Right lobe of liver (tissue), 6 donors: ENCODE measurements around the gene TIMM23B. TPM values are rescaled to one million over a fixed set of nuclear protein-coding genes. Genes with fewer than 3 reads are reported as not detected.
"Not testable (repeated sequence)": the region's sequence is repeated elsewhere in the genome, so short reads cannot be mapped to it uniquely, and the experiment has no call there.

ENCODE experiments used
- ATAC-seq, 4 donors: fragments of 200-7000 bp; cut with Tn5 transposase; one replicate each; pipeline ENCODE4 v1.9.1; 2020; ENCODE audit warnings: mild to moderate bottlenecking in 4 of 4, moderate library complexity in 4 of 4
- DNase-seq, 3 donors: peaks; one replicate each; pipeline ENCODE4 v3.0.0-alpha.2; 2020
- H3K27ac ChIP-seq, 3 donors: fragments of 200-600 bp; one replicate each; pipeline ENCODE4 v1.8.0; 2022
- H3K27me3 ChIP-seq, 2 donors: fragments of 200-600 bp; one replicate each; pipeline ENCODE4 v1.8.0; 2022
- H3K36me3 ChIP-seq, 4 donors: fragments of 200-600 bp; sonication (generic) in 1 of 4; one replicate each; pipeline versions ENCODE4 v1.5.1 to v1.8.0; 2017 to 2022; ENCODE audit warnings: control low read depth in 1 of 4
- H3K4me1 ChIP-seq, 4 donors: fragments of 200-600 bp; sonication (generic) in 1 of 4; one replicate each; pipeline versions ENCODE4 v1.5.1 to v1.8.0; 2017 to 2022; ENCODE audit warnings: control low read depth in 1 of 4
- H3K4me3 ChIP-seq, 3 donors: fragments of 200-600 bp; one replicate each; pipeline ENCODE4 v1.8.0; 2022
- H3K9me3 ChIP-seq, 4 donors: fragments of 200-600 bp; sonication (generic) in 1 of 4; one replicate each; pipeline versions ENCODE4 v1.5.1 to v1.8.0; 2017 to 2022; ENCODE audit warnings: control low read depth in 1 of 4
- WGBS: methylation state at CpG from one replicate; pipeline ENCODE4 v1.1.6; 2018; ENCODE audit warnings: low coverage, low lambda C conversion rate; ENCODE audit not compliant: insufficient coverage; ENCODE audit errors: missing lambda C conversion rate; 5-methylcytosine and 5-hydroxymethylcytosine counted together
- intact Hi-C, 2 donors: fragments of 100-400 bp; cut with DNase I; formaldehyde crosslinking; loops; one replicate each; pipeline versions ENCODE4 v1.11.2 to v1.14.1; 2022
- total RNA-seq, 6 experiments: library from RNA; depleted of rRNA in 2 of 6; stranded (reverse); fragments of >200 nt in 2 of 6; fragmentation: NEBNext Ultra II Directional in 3 of 6; extraction: Animal tissue kit (Norgen Biotek cat#: 25700) in 3 of 6; gene quantifications; one replicate each; pipeline versions ENCODE4 v1.1.0 to v1.2.4, GENCODE V29; 2016 to 2023
- donor health status: DM: no; HTN: yes; CAD: no.
- donor health status: DM: no; HTN: no; CAD: no.
- donor health status: DM: no; HTN: no; CAD: no.
- donor health status: DM: no; HTN: yes; CAD: no.
- donor health status: DM: no; HTN: yes; CAD: no.

Gene TIMM23B
- total RNA-seq, 6 experiments from 2014 or later, result 5.5 to 11.2 (median 9.7) TPM

- H3K27ac ChIP-seq, DNase-seq, H3K9me3 ChIP-seq, H3K36me3 ChIP-seq, H3K4me3 ChIP-seq, ATAC-seq, H3K27me3 ChIP-seq, intact Hi-C loops, H3K4me1 ChIP-seq: not testable (repeated sequence)
- WGBS, result 82% methylated on average over 2 of the region's 3 CpGs
Observed at GRCh38 chr10:49987207-49987606, 45.4 kb downstream of the TIMM23B start.

DNA sequence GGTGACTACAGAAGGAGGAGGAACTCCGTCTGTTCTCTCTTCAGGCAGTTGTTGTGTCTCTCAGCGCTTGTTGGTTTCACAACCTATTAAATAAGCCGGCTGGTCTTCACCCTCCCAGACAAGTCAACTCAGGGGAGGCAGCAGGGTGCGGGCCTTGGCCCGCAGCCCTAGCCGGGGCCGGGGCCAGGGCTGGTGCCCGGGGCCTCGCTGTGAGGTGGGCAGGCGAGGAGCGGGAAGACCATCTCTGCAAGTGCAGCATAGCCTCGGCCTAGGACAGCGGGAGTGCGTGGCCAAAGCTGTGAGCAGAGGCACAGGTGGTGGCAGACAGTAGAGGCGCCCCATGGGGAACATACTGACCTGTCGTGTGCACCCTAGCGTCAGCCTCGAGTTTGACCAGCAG, 46.5 kb downstream of the TIMM23B start, which contains the start of gene AGAP6:
TSS of gene AGAP6 (plus strand) at position 31 of the 400 bp plus-strand sequence. CDS start at position 341, 310 bp downstream.
- H3K27ac ChIP-seq, intact Hi-C loops, H3K4me3 ChIP-seq, DNase-seq, H3K9me3 ChIP-seq, H3K4me1 ChIP-seq, H3K36me3 ChIP-seq, H3K27me3 ChIP-seq, ATAC-seq: not testable (repeated sequence)
- 80% methylated on average over 1 of the region's 18 CpGs for WGBS

DNA sequence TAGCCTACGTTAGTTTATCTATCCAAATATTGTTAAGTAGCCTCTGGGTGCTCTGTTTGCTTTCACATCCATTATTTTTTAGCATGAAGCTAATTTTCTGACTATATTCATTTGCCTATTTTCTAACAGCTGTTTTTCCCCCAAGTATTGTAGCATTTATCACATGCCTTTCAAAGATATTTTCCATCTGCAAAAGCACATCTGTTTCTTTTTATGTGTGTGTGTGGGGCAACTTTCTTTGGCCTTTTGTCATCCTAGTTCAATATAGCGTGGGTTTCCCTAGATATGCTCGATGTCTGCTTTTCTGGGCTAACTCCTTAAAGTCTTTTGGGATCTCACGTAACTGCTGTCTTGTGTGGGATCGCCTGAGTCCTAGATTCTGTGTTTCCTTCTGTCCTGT, 53.5 kb downstream of the TIMM23B start:
- ATAC-seq, intact Hi-C loops, H3K4me3 ChIP-seq, H3K9me3 ChIP-seq, H3K4me1 ChIP-seq, H3K27ac ChIP-seq, H3K36me3 ChIP-seq, DNase-seq, H3K27me3 ChIP-seq: not testable (repeated sequence)
- WGBS, result 82% methylated on average over 4 of the region's 5 CpGs

DNA sequence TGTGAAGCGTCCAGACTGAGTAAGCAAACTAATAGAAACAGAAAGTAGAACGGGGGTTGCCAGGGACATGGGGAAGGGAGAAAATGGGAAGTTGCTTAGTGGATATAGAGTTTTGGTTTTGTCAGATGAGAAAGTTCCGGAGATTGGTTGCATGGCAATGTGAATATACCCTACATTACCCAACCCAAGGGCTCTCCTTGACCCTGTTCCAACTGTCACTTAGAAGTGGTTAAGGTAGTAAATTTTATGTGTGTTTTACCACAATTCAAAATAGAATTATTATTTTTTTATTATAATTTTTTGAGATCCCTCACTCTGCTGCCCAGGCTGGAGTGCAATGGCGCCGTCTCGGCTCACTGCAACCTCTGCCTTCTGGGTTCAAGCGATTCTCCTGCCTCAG, 72.2 kb downstream of the TIMM23B start:
- DNase-seq, H3K27ac ChIP-seq, H3K4me1 ChIP-seq, H3K36me3 ChIP-seq, H3K4me3 ChIP-seq, H3K27me3 ChIP-seq, H3K9me3 ChIP-seq, intact Hi-C loops, ATAC-seq: not testable (repeated sequence)
- 58% methylated on average over 6 of the region's 7 CpGs for WGBS

- H3K36me3 ChIP-seq, intact Hi-C loops, H3K4me1 ChIP-seq, H3K27me3 ChIP-seq, H3K4me3 ChIP-seq, DNase-seq, H3K27ac ChIP-seq, ATAC-seq, H3K9me3 ChIP-seq: not testable (repeated sequence)
- 67% methylated on average over 5 of the region's 9 CpGs for WGBS
Observed at GRCh38 chr10:50015596-50016220, 73.9 kb downstream of the TIMM23B start.

DNA sequence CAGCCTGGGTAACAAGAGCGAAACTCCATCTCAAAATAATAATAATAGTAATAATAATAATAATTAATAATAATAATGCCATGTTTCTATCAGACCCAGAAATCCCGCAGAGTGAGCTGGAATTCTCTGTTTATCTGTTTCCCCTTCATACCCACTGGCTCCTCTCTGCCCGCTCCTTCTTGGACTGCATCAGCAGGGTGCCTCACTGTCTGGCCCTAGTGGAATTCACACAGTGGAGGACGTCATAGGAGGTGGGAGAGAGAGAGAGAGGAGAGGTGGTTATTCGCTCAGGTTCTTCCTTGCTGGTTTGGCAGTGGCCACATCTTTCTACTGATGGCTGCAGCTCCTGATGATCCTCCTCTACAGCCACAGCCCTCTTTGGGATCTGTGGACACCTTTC, 75.1 kb downstream of the TIMM23B start:
- ATAC-seq, H3K36me3 ChIP-seq, H3K9me3 ChIP-seq, intact Hi-C loops, H3K4me3 ChIP-seq, DNase-seq, H3K27ac ChIP-seq, H3K27me3 ChIP-seq, H3K4me1 ChIP-seq: not testable (repeated sequence)
- 86% methylated on average over 5 of the region's 5 CpGs for WGBS

DNA sequence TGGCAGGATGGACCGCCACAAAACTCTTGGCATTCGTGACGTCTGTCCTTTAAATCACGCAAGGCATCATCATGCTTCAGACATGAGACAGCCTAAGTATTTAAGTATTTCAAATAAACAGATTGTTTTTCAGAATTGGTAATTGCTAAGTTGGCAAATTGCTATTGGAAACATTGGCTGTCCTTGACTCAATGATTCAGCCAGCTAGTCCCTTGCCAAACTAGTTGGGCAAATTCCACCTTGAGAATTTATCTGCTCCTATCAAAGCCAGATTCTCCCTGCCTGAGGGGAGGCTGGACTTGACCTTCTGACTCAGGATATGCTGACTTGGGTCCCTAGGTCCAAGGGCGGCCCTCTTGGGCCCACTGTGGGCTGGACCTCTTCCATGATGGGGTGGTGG, 75.8 kb downstream of the TIMM23B start:
- H3K9me3 ChIP-seq, DNase-seq, ATAC-seq, H3K27ac ChIP-seq, H3K36me3 ChIP-seq, intact Hi-C loops, H3K4me1 ChIP-seq, H3K27me3 ChIP-seq, H3K4me3 ChIP-seq: not testable (repeated sequence)
- no CpG with 5 or more reads among the region's 5 CpGs for WGBS

DNA sequence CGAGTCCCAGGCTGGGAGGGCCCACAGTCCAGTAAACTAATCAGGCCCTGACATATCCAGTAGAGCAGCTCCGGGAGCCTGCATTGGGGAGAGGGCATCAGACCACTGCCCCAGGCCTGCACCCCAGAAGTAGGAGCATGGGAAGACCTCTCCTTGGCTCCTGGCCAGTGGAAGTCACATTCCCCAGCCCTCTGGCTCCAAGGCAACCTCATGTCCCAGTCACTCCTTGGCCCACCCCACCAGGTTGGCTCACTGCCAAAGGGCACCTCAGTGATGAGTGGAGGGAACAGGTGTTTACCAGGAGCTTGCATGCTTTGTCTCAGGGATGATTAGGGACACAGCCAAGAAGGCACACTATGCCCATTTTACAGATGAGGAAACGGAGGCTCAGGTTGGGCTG, 77.4 kb downstream of the TIMM23B start:
- H3K27me3 ChIP-seq, H3K27ac ChIP-seq, H3K4me1 ChIP-seq, DNase-seq, H3K36me3 ChIP-seq, ATAC-seq, H3K9me3 ChIP-seq, intact Hi-C loops, H3K4me3 ChIP-seq: not testable (repeated sequence)
- 80% methylated on average over 1 of the region's 3 CpGs for WGBS

- H3K27ac ChIP-seq, H3K4me1 ChIP-seq, H3K9me3 ChIP-seq, H3K27me3 ChIP-seq, DNase-seq, ATAC-seq, H3K4me3 ChIP-seq, H3K36me3 ChIP-seq, intact Hi-C loops: not testable (repeated sequence)
- WGBS, result 73% methylated on average over 2 of the region's 13 CpGs
Observed at GRCh38 chr10:50020451-50021024, 78.7 kb downstream of the TIMM23B start.
